ENCODE data around the gene FAM120A. TPM values are rescaled to one million over a fixed set of nuclear protein-coding genes. Genes with fewer than 3 reads are reported as not detected.

FAM120A gene
- total and polyA plus RNA-seq, 2 of the 13 experiments (the other 11 are each of a cell fraction or from before 2014, with no cell fraction given), result 41.3 to 44.4 TPM

DNA sequence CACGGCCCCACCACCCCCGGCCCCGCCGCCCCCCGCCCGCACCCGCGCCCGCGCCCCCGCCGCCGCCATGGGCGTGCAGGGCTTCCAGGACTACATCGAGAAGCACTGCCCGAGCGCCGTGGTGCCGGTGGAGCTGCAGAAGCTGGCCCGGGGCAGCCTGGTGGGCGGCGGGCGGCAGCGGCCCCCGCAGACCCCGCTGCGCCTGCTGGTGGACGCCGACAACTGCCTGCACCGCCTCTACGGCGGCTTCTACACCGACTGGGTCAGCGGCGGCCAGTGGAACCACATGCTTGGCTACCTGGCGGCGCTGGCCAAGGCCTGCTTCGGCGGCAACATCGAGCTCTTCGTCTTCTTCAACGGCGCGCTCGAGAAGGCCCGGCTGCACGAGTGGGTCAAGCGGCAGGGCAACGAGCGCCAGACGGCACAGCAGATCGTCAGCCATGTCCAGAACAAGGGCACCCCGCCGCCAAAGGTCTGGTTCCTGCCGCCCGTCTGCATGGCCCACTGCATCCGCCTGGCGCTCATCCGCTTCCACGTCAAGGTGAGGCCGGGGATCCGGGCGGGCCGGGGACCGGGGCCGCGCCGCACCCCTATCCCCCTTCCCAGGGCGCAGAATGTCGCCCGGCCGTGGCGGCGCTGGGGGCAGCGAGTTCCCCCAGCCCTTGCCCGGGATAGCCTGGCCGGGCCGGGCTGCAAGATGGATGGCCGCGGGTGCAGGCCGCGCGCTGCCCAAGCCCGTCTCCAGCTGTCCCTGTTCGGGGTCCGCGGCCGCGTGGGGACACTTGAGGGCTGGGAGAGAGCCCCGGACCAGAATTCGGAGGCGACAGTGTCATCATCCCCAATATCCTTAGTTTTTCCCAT lies 594 bp downstream of the FAM120A start (continued):
- TF ChIP-seq DR1 (CRISPR knock-in tag; IDR thresholded peaks at IDR 0.05) (no peak), MTF1 (CRISPR knock-in tag; IDR thresholded peaks at IDR 0.05) (no peak), MYNN (CRISPR knock-in tag; IDR thresholded peaks at IDR 0.05; ENCODE audit: low read depth) (no peak), TRIM24 (CRISPR knock-in tag; IDR thresholded peaks at IDR 0.05) (no peak), KLF16 (CRISPR knock-in tag; IDR thresholded peaks at IDR 0.05) (no peak), RFX5 (IDR thresholded peaks at IDR 0.05; ENCODE audit: low read depth, low read length) (no peak), HOXA9 (CRISPR knock-in tag; IDR thresholded peaks at IDR 0.05; ENCODE audit: borderline replicate concordance) (no peak), ZNF605 (CRISPR knock-in tag; IDR thresholded peaks at IDR 0.05) (peak; percentile 62; the same call in 1 of the 2 replicates), ZSCAN9 (CRISPR knock-in tag; IDR thresholded peaks at IDR 0.05; ENCODE audit: borderline replicate concordance) (no peak), PCBP2 (optimal IDR thresholded peaks at IDR 0.05; ENCODE audit: low read depth, low read length, poor library complexity, severe bottlenecking) (no peak), KAT8 (CRISPR knock-in tag; IDR thresholded peaks at IDR 0.05) (no peak), TEAD3 (CRISPR knock-in tag; optimal IDR thresholded peaks at IDR 0.05; ENCODE audit: borderline replicate concordance) (no peak), ZNF850 (CRISPR knock-in tag; conservative IDR thresholded peaks at IDR 0.05) (no peak)
- TF ChIP-seq, protein P1, sequence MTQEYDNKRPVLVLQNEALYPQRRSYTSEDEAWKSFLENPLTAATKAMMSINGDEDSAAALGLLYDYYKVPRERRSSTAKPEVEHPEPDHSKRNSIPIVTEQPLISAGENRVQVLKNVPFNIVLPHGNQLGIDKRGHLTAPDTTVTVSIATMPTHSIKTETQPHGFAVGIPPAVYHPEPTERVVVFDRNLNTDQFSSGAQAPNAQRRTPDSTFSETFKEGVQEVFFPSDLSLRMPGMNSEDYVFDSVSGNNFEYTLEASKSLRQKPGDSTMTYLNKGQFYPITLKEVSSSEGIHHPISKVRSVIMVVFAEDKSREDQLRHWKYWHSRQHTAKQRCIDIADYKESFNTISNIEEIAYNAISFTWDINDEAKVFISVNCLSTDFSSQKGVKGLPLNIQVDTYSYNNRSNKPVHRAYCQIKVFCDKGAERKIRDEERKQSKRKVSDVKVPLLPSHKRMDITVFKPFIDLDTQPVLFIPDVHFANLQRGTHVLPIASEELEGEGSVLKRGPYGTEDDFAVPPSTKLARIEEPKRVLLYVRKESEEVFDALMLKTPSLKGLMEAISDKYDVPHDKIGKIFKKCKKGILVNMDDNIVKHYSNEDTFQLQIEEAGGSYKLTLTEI (CRISPR knock-in tag; conservative IDR thresholded peaks at IDR 0.05), result no peak
- TF ChIP-seq, protein P2, sequence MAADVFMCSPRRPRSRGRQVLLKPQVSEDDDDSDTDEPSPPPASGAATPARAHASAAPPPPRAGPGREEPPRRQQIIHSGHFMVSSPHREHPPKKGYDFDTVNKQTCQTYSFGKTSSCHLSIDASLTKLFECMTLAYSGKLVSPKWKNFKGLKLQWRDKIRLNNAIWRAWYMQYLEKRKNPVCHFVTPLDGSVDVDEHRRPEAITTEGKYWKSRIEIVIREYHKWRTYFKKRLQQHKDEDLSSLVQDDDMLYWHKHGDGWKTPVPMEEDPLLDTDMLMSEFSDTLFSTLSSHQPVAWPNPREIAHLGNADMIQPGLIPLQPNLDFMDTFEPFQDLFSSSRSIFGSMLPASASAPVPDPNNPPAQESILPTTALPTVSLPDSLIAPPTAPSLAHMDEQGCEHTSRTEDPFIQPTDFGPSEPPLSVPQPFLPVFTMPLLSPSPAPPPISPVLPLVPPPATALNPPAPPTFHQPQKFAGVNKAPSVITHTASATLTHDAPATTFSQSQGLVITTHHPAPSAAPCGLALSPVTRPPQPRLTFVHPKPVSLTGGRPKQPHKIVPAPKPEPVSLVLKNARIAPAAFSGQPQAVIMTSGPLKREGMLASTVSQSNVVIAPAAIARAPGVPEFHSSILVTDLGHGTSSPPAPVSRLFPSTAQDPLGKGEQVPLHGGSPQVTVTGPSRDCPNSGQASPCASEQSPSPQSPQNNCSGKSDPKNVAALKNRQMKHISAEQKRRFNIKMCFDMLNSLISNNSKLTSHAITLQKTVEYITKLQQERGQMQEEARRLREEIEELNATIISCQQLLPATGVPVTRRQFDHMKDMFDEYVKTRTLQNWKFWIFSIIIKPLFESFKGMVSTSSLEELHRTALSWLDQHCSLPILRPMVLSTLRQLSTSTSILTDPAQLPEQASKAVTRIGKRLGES (CRISPR knock-in tag; IDR thresholded peaks at IDR 0.05; ENCODE audit: borderline replicate concordance), result no peak
- TF ChIP-seq, protein P3, sequence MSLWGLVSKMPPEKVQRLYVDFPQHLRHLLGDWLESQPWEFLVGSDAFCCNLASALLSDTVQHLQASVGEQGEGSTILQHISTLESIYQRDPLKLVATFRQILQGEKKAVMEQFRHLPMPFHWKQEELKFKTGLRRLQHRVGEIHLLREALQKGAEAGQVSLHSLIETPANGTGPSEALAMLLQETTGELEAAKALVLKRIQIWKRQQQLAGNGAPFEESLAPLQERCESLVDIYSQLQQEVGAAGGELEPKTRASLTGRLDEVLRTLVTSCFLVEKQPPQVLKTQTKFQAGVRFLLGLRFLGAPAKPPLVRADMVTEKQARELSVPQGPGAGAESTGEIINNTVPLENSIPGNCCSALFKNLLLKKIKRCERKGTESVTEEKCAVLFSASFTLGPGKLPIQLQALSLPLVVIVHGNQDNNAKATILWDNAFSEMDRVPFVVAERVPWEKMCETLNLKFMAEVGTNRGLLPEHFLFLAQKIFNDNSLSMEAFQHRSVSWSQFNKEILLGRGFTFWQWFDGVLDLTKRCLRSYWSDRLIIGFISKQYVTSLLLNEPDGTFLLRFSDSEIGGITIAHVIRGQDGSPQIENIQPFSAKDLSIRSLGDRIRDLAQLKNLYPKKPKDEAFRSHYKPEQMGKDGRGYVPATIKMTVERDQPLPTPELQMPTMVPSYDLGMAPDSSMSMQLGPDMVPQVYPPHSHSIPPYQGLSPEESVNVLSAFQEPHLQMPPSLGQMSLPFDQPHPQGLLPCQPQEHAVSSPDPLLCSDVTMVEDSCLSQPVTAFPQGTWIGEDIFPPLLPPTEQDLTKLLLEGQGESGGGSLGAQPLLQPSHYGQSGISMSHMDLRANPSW (CRISPR knock-in tag; IDR thresholded peaks at IDR 0.05; ENCODE audit: borderline replicate concordance), result no peak

All from HepG2 (cell line).